Liver (tissue), 3 donors: ENCODE measurements around the gene SPATS2L.

Experiments used
- ATF3 ChIP-seq: IDR thresholded peaks from 2 replicates; pipeline ENCODE4 v1.6.1; 2016; ENCODE audit warnings: antibody characterized with exemption
- EGR1 ChIP-seq, 2 donors: IDR thresholded peaks; 2 replicates each; pipeline ENCODE4 v1.6.1; 2016 to 2018; ENCODE audit warnings: antibody characterized with exemption in 2 of 2, low read depth in 2 of 2
- GABPA ChIP-seq, 2 donors: IDR thresholded peaks in 1 of 2; conservative IDR thresholded peaks in 1 of 2; 2 replicates each; pipeline ENCODE4 v1.6.1; 2016; ENCODE audit warnings: antibody characterized with exemption in 2 of 2, mild to moderate bottlenecking in 1 of 2, moderate library complexity in 1 of 2
- HNF4G ChIP-seq: IDR thresholded peaks from 2 replicates; pipeline ENCODE4 v1.6.1; 2016; ENCODE audit warnings: antibody characterized with exemption
- JUND ChIP-seq, 2 donors: IDR thresholded peaks; 2 replicates each; pipeline ENCODE4 v1.6.1; 2016; ENCODE audit warnings: antibody characterized with exemption in 2 of 2
- NR2F2 ChIP-seq: IDR thresholded peaks from 2 replicates; pipeline ENCODE4 v1.6.1; 2016; ENCODE audit warnings: antibody characterized with exemption
- REST ChIP-seq: IDR thresholded peaks from 2 replicates; pipeline ENCODE4 v1.6.1; 2016; ENCODE audit warnings: antibody characterized with exemption, mild to moderate bottlenecking
- SP1 ChIP-seq: IDR thresholded peaks from 2 replicates; pipeline ENCODE4 v1.6.1; 2018; ENCODE audit warnings: antibody characterized with exemption, mild to moderate bottlenecking
- TAF1 ChIP-seq: conservative IDR thresholded peaks from 2 replicates; pipeline ENCODE4 v1.6.1; 2016; ENCODE audit warnings: antibody characterized with exemption, mild to moderate bottlenecking
- YY1 ChIP-seq: IDR thresholded peaks from 2 replicates; pipeline ENCODE4 v1.6.1; 2016; ENCODE audit warnings: antibody characterized with exemption, mild to moderate bottlenecking
- TF ChIP-seq, protein P1 (sequence below): IDR thresholded peaks from 2 replicates; pipeline ENCODE4 v1.6.1; 2016; ENCODE audit warnings: antibody characterized with exemption
- TF ChIP-seq, protein P2 (sequence below): fragments of 150-350 bp; IDR thresholded peaks from 2 replicates; pipeline ENCODE4 v1.5.1; 2017; ENCODE audit warnings: improper control_type of control experiment, low read depth, low read length; ENCODE audit not compliant: missing input control
- TF ChIP-seq, protein P3 (sequence below): IDR thresholded peaks from 2 replicates; pipeline ENCODE4 v1.6.1; 2016; ENCODE audit warnings: antibody characterized with exemption
- donor health status: healthy.
- donor health status: healthy.

DNA sequence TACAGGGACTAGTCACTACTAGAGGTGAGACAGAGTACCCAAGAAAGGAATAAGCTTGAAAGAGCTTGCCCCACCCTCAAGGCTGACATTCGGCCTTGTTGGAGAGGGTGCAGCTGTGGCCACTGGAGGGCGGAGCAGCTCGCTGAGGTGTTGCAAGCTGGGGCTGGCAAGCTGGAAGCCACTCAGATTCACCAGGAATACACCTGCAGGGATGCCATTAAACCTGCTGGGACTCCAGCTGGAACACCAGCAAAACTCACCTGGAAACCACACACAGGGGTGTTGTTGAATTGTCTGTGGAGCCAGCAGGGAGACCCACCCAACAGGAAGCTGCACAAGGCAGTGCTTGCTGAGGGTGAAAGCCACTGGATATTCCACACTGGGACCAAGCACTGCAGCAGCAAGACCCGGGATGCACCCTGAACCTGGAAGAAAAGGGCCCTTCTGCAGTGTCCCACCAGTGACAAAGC lies 177.3 kb downstream of the SPATS2L start:
- TF ChIP-seq, protein P1, sequence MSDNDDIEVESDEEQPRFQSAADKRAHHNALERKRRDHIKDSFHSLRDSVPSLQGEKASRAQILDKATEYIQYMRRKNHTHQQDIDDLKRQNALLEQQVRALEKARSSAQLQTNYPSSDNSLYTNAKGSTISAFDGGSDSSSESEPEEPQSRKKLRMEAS = no peak
- TF ChIP-seq, protein P2, sequence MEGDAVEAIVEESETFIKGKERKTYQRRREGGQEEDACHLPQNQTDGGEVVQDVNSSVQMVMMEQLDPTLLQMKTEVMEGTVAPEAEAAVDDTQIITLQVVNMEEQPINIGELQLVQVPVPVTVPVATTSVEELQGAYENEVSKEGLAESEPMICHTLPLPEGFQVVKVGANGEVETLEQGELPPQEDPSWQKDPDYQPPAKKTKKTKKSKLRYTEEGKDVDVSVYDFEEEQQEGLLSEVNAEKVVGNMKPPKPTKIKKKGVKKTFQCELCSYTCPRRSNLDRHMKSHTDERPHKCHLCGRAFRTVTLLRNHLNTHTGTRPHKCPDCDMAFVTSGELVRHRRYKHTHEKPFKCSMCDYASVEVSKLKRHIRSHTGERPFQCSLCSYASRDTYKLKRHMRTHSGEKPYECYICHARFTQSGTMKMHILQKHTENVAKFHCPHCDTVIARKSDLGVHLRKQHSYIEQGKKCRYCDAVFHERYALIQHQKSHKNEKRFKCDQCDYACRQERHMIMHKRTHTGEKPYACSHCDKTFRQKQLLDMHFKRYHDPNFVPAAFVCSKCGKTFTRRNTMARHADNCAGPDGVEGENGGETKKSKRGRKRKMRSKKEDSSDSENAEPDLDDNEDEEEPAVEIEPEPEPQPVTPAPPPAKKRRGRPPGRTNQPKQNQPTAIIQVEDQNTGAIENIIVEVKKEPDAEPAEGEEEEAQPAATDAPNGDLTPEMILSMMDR = peak; percentile 36
- TF ChIP-seq HNF4G (no peak), JUND (IDR thresholded peaks at IDR 0.05) (no peak), TAF1 (no peak), GABPA (IDR thresholded peaks at IDR 0.05 in 1 of 2, conservative IDR thresholded peaks at IDR 0.05 in 1 of 2) (no peak), REST (no peak), YY1 (no peak), SP1 (no peak), ATF3 (no peak), NR2F2 (no peak), EGR1 (IDR thresholded peaks at IDR 0.05; ENCODE audit: low read depth in 2 of 2) (no peak)
- TF ChIP-seq, protein P3, sequence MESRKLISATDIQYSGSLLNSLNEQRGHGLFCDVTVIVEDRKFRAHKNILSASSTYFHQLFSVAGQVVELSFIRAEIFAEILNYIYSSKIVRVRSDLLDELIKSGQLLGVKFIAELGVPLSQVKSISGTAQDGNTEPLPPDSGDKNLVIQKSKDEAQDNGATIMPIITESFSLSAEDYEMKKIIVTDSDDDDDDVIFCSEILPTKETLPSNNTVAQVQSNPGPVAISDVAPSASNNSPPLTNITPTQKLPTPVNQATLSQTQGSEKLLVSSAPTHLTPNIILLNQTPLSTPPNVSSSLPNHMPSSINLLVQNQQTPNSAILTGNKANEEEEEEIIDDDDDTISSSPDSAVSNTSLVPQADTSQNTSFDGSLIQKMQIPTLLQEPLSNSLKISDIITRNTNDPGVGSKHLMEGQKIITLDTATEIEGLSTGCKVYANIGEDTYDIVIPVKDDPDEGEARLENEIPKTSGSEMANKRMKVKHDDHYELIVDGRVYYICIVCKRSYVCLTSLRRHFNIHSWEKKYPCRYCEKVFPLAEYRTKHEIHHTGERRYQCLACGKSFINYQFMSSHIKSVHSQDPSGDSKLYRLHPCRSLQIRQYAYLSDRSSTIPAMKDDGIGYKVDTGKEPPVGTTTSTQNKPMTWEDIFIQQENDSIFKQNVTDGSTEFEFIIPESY = no peak
